ENCODE results near the gene SLC30A10. TPM values are rescaled to one million over a fixed set of nuclear protein-coding genes. Genes with fewer than 3 reads are reported as not detected.

SLC30A10 gene
- total RNA-seq, result not detected

- no peak for DNase-seq (ENCODE audit: low spot score)
- no peaks in the 10 kb centered on the region for H3K36me3 ChIP-seq
- peaks cover 0 to 11% of the 10 kb centered on the region in 2 donors for H3K27me3 ChIP-seq
- H3K4me1 ChIP-seq, result peaks cover 0 to 11% of the 10 kb centered on the region in 2 donors
- TF ChIP-seq CTCF (IDR thresholded peaks at IDR 0.05), result no peak
- no peak within 1 kb of the TSS for H3K27ac ChIP-seq
- H3K9me3 ChIP-seq, result no peaks in the 10 kb centered on the region
- peak within 1 kb of the TSS; percentile 23 to 49 for H3K4me3 ChIP-seq
Measured at GRCh38 chr1:219927956-219928790, at the start of gene SLC30A10. TSS of gene SLC30A10 (minus strand) at chr1:219928557. CDS start at chr1:219928440, 117 bp downstream.

GRCh38 chr1:219973213-219973612, 44.9 kb upstream of the SLC30A10 start:
- DNase-seq (ENCODE audit: low spot score), result no peak
- no peak for TF ChIP-seq CTCF (IDR thresholded peaks at IDR 0.05)
- Histone ChIP-seq H3K4me1 (no peaks in the 10 kb centered on the region), H3K4me3 (no peak overlapping the region), H3K27ac (no peak overlapping the region), H3K27me3 (no peaks in the 10 kb centered on the region), H3K9me3 (no peaks in the 10 kb centered on the region), H3K36me3 (peaks cover 58% of the 10 kb centered on the region)

GRCh38 chr1:219967361-219967760, 39.0 kb upstream of the SLC30A10 start:
- no peak overlapping the region for H3K4me3 ChIP-seq
- H3K4me1 ChIP-seq, result no peaks in the 10 kb centered on the region
- TF ChIP-seq CTCF (IDR thresholded peaks at IDR 0.05), result no peak
- DNase-seq (ENCODE audit: low spot score), result no peak
- no peak overlapping the region for H3K27ac ChIP-seq
- no peaks in the 10 kb centered on the region for H3K27me3 ChIP-seq
- H3K36me3 ChIP-seq, result peaks cover 33% of the 10 kb centered on the region
- no peaks in the 10 kb centered on the region for H3K9me3 ChIP-seq

GRCh38 chr1:219966071-219966349, 37.7 kb upstream of the SLC30A10 start:
- no peak for TF ChIP-seq CTCF (IDR thresholded peaks at IDR 0.05)

GRCh38 chr1:219965285-219966070, 37.1 kb upstream of the SLC30A10 start:
- no peak overlapping the region for H3K27ac ChIP-seq
- no peaks in the 10 kb centered on the region for H3K4me1 ChIP-seq
- no peak overlapping the region for H3K4me3 ChIP-seq
- no peaks in the 10 kb centered on the region for H3K27me3 ChIP-seq
- H3K9me3 ChIP-seq, result no peaks in the 10 kb centered on the region
- TF ChIP-seq CTCF (IDR thresholded peaks at IDR 0.05), result no peak
- H3K36me3 ChIP-seq, result peaks cover 23% of the 10 kb centered on the region
- no peak for DNase-seq (ENCODE audit: low spot score)

More at GRCh38 chr1:219966071-219966349, 37.7 kb upstream of the SLC30A10 start:
- DNase-seq (ENCODE audit: low spot score), result no peak
- no peak overlapping the region for H3K27ac ChIP-seq
- H3K9me3 ChIP-seq, result no peaks in the 10 kb centered on the region
- H3K36me3 ChIP-seq, result peaks cover 25% of the 10 kb centered on the region
- no peaks in the 10 kb centered on the region for H3K4me1 ChIP-seq
- no peak overlapping the region for H3K4me3 ChIP-seq
- H3K27me3 ChIP-seq, result no peaks in the 10 kb centered on the region
